ENCODE measurements around the gene MRFAP1L1. TPM values are rescaled to one million over a fixed set of nuclear protein-coding genes. Genes with fewer than 3 reads are reported as not detected.
"Not testable (repeated sequence)": the region's sequence is repeated elsewhere in the genome, so short reads cannot be mapped to it uniquely, and the experiment has no call there.

MRFAP1L1 gene
- total RNA-seq, 1 donor from 2014 or later = 68.8 TPM

- no peaks in the 10 kb centered on the region for H3K9me3 Mint-ChIP-seq
- TF ChIP-seq CTCF (IDR thresholded peaks at IDR 0.05; ENCODE audit: unreplicated experiment) = no peak
- H3K4me1 Mint-ChIP-seq = peaks cover 2% of the 10 kb centered on the region
- H3K27me3 Mint-ChIP-seq (ENCODE audit: low read depth) = no peaks in the 10 kb centered on the region
- H3K27ac Mint-ChIP-seq = peak overlapping the region; percentile 22
- DNase-seq (ENCODE audit: low spot score in 2 of 2, unreplicated experiment in 2 of 2) = no peak
- no peaks in the 10 kb centered on the region for H3K36me3 Mint-ChIP-seq
- no peak overlapping the region for H3K4me3 Mint-ChIP-seq
These were observed 18.2 kb upstream of the MRFAP1L1 start for GRCh38 chr4:6727943-6728250.

DNA sequence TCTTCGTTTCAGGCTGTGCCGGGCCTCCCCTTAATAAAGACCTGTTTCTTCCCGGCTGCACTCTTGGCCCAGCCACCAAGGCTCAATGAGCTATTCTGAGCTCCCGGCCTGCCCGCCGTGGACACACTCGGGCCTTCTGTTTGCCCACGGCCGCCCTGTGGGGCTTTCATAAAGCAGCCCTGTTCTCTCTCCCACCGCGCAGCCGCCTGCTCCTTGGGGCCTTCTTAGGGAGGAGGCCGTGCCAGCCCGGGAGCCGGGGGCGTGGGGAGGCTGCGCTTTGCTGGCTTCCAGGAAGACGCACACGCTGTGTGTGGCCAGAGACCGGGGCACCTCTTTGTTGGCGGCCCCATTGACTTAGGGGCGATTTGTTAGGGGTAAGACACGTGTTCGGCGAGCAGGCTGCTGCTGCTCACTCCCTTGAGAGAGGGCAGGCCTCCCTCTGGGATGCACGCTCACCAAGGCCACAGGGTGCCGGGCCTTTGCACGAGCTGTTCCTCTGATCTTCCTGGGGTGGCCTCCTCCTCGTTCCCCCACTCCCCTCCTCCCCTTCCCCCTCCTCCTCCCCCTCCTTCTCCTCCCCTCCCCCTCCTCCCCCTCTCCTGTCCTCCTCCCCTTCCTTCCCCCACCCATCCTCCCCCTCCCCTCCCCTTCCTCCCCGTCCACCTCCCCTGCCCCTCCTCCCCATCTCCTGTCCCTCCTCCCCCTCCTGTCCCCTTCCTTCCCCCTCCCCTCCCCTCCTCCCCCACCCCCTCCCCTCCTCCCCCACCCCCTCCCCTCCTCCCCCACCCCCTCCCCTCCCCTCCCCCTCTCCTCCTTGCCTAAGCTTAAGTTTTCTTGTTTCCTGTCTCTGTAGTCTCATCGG, 17.6 kb upstream of the MRFAP1L1 start:
- no peak for DNase-seq (ENCODE audit: low spot score in 2 of 2, unreplicated experiment in 2 of 2)
- no peak overlapping the region for H3K4me3 Mint-ChIP-seq

GRCh38 chr4:6725427-6725961, 15.8 kb upstream of the MRFAP1L1 start:
- not testable (repeated sequence) for DNase-seq (ENCODE audit: low spot score in 2 of 2, unreplicated experiment in 2 of 2); H3K27me3 Mint-ChIP-seq (ENCODE audit: low read depth); H3K27ac Mint-ChIP-seq; H3K36me3 Mint-ChIP-seq; H3K4me3 Mint-ChIP-seq; H3K9me3 Mint-ChIP-seq; H3K4me1 Mint-ChIP-seq

More for the DNA sequence above, 17.6 kb upstream of the MRFAP1L1 start:
- Mint-ChIP-seq H3K27ac (no peak overlapping the region), H3K4me1 (peaks cover 2% of the 10 kb centered on the region), H3K27me3 (ENCODE audit: low read depth) (no peaks in the 10 kb centered on the region), H3K9me3 (no peaks in the 10 kb centered on the region), H3K36me3 (no peaks in the 10 kb centered on the region)
- TF ChIP-seq CTCF (IDR thresholded peaks at IDR 0.05; ENCODE audit: unreplicated experiment) = no peak

- no peaks in the 10 kb centered on the region for H3K27me3 Mint-ChIP-seq (ENCODE audit: low read depth)
- no peak overlapping the region for H3K27ac Mint-ChIP-seq
- no peaks in the 10 kb centered on the region for H3K9me3 Mint-ChIP-seq
- H3K36me3 Mint-ChIP-seq = no peaks in the 10 kb centered on the region
- no peak overlapping the region for H3K4me3 Mint-ChIP-seq
- DNase-seq (ENCODE audit: low spot score in 2 of 2, unreplicated experiment in 2 of 2) = no peak
- H3K4me1 Mint-ChIP-seq = peaks cover 5% of the 10 kb centered on the region
- no peak for TF ChIP-seq CTCF (IDR thresholded peaks at IDR 0.05; ENCODE audit: unreplicated experiment)
These were observed 14.9 kb upstream of the MRFAP1L1 start for GRCh38 chr4:6724421-6725111.

DNA sequence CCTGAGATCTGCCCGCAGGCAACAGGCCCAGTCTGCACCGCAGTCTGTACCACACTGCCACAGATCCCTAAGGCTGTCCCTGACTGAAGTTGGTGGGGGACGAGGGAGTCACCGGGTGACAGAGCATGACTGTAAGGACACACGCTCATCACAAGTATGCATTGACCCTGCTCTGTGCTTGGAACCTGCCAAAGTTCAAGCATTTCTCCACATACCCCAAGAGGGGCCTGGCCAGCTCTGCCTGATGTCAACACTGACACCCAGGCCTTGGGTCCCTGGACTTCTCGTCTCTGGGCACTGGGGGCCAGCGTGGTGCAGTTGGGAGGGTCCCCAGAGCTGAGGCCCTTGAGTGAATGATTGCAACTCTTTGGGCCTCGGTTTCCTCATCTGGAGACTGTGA, 14.2 kb upstream of the MRFAP1L1 start:
- Mint-ChIP-seq H3K27ac (no peak overlapping the region), H3K9me3 (no peaks in the 10 kb centered on the region), H3K36me3 (no peaks in the 10 kb centered on the region), H3K4me1 (peaks cover 9% of the 10 kb centered on the region), H3K27me3 (ENCODE audit: low read depth) (no peaks in the 10 kb centered on the region), H3K4me3 (no peak overlapping the region)
- DNase-seq (ENCODE audit: low spot score in 2 of 2, unreplicated experiment in 2 of 2) = no peak
- TF ChIP-seq CTCF (IDR thresholded peaks at IDR 0.05; ENCODE audit: unreplicated experiment) = no peak

- H3K27ac Mint-ChIP-seq = no peak overlapping the region
- no peak for DNase-seq (ENCODE audit: low spot score in 2 of 2, unreplicated experiment in 2 of 2)
- peaks cover 15% of the 10 kb centered on the region for H3K4me1 Mint-ChIP-seq
- H3K27me3 Mint-ChIP-seq (ENCODE audit: low read depth) = no peaks in the 10 kb centered on the region
- H3K9me3 Mint-ChIP-seq = no peaks in the 10 kb centered on the region
- H3K4me3 Mint-ChIP-seq = no peak overlapping the region
- no peak for TF ChIP-seq CTCF (IDR thresholded peaks at IDR 0.05; ENCODE audit: unreplicated experiment)
- H3K36me3 Mint-ChIP-seq = no peaks in the 10 kb centered on the region
These were observed 13.2 kb upstream of the MRFAP1L1 start for GRCh38 chr4:6722891-6723290.

Data from mesothelial cell of epicardium (in vitro differentiated cells).